HepG2 (cell line): ENCODE results near the gene BCDIN3D. TPM values are rescaled to one million over a fixed set of nuclear protein-coding genes. Genes with fewer than 3 reads are reported as not detected.

Source experiments
- ATAC-seq: fragments of 200-7000 bp; cut with Tn5 transposase; 3 replicates; pipeline ENCODE4 v1.9.1; 2020; ENCODE audit warnings: mild to moderate bottlenecking, moderate library complexity
- BruUV-seq: library from RNA; stranded (reverse); fragments of 400-500 nt; replicated peaks from 2 replicates; lab custom pipeline; 2021; lab: Mats Ljungman, UMichigan
- CTCF ChIA-PET: fragments of 300-600 bp; formaldehyde crosslinking; extraction: SDS; loops from one replicate; lab custom pipeline; 2021; ENCODE audit warnings: low total read pairs, inconsistent platforms, low intra/inter-chr PET ratio; lab: Yijun Ruan, JAX
- POLR2A ChIA-PET: fragments of 350-600 bp; sonication (Branson Sonifier 250); formaldehyde crosslinking; loops from one replicate; lab custom pipeline; 2020; ENCODE audit warnings: antibody characterized with exemption, inconsistent platforms; lab: Yijun Ruan, JAX
- DNase-seq: peaks from one replicate; pipeline ENCODE4 v3.0.0-alpha.2; 2015; ENCODE audit warnings: low spot score
- FAIRE-seq: peaks from 3 replicates; lab custom pipeline; 2011; peaks lifted over from hg19 to GRCh38; lab: Jason Lieb, UNC
- H2AFZ ChIP-seq: one replicate; pipeline ENCODE4 v1.6.1; 2011; ENCODE audit warnings: low read length, inconsistent platforms
- H3K27ac ChIP-seq: fragments of 300-600 bp; 3 replicates; pipeline ENCODE4 v1.8.0; 2011; ENCODE audit warnings: mixed run types, mild to moderate bottlenecking, mixed read lengths, low read length, inconsistent platforms; ENCODE audit not compliant: insufficient read depth; ENCODE audit errors: extremely low read length
- H3K27me3 ChIP-seq, 2 experiments: fragments of 200-600 bp in 1 of 2; 2 replicates in 1 of 2; 3 replicates in 1 of 2; pipeline versions ENCODE4 v1.6.0 to v1.8.0; 2011; ENCODE audit warnings: low read length in 2 of 2, mild to moderate bottlenecking in 2 of 2, moderate library complexity in 2 of 2, inconsistent platforms in 1 of 2; ENCODE audit not compliant: insufficient read depth in 2 of 2, control insufficient read depth in 1 of 2
- H3K36me3 ChIP-seq, 2 experiments: fragments of 200-600 bp in 1 of 2; replicated peaks in 1 of 2; 2 replicates in 1 of 2; 3 replicates in 1 of 2; pipeline versions ENCODE4 v1.5.1 to v1.8.0; 2011; ENCODE audit warnings: low read length in 2 of 2, inconsistent platforms in 1 of 2; ENCODE audit not compliant: insufficient read depth in 2 of 2, control insufficient read depth in 1 of 2
- H3K4me1 ChIP-seq: 2 replicates; pipeline ENCODE4 v1.5.1; 2012; ENCODE audit warnings: low read length, inconsistent platforms; ENCODE audit not compliant: insufficient read depth
- H3K4me2 ChIP-seq: 2 replicates; pipeline ENCODE4 v1.6.0; 2011; ENCODE audit warnings: low read depth, low read length, inconsistent platforms
- H3K4me3 ChIP-seq, 3 experiments: fragments of 200-600 bp in 1 of 3; sonication (generic), shearing (Covaris generic) in 1 of 3; replicated peaks in 1 of 3; 2 replicates each; pipeline ENCODE4 v1.5.1; 2011 to 2016; ENCODE audit warnings: low read length in 3 of 3, inconsistent platforms in 2 of 3, low read depth in 2 of 3, mild to moderate bottlenecking in 2 of 3, control low read depth in 1 of 3, mixed read lengths in 1 of 3; ENCODE audit not compliant: insufficient read depth in 1 of 3
- H3K79me2 ChIP-seq: one replicate; pipeline ENCODE4 v1.6.1; 2011; ENCODE audit warnings: low read length, inconsistent platforms; ENCODE audit not compliant: insufficient read depth
- H3K9ac ChIP-seq: 2 replicates; pipeline ENCODE4 v1.6.0; 2011; ENCODE audit warnings: mild to moderate bottlenecking, low read depth, low read length, inconsistent platforms; ENCODE audit not compliant: insufficient read depth
- H3K9me3 ChIP-seq: 2 replicates; pipeline ENCODE4 v1.5.1; 2012; ENCODE audit warnings: mild to moderate bottlenecking, low read length
- H4K20me1 ChIP-seq: 2 replicates; pipeline ENCODE4 v1.6.0; 2011; ENCODE audit warnings: inconsistent platforms, mild to moderate bottlenecking, low read length, moderate library complexity; ENCODE audit not compliant: insufficient read depth
- ADNP ChIP-seq: sonication (generic); formaldehyde crosslinking; IDR thresholded peaks from 2 replicates; pipeline ENCODE4 v1.4.0; 2020; ENCODE audit warnings: missing genetic modification reagents
- AGO2 ChIP-seq: fragments of 200-400 bp; formaldehyde crosslinking; optimal IDR thresholded peaks from 2 replicates; pipeline ENCODE3; 2017; ENCODE audit warnings: mild to moderate bottlenecking, low read depth, low read length, moderate library complexity
- DMAP1 ChIP-seq: IDR thresholded peaks from 2 replicates; pipeline ENCODE4 v1.6.1; 2016
- FIP1L1 ChIP-seq: fragments of 200-400 bp; formaldehyde crosslinking; IDR thresholded peaks from 2 replicates; pipeline ENCODE4 v1.6.1; 2018; ENCODE audit warnings: low read depth, mild to moderate bottlenecking, low read length, moderate library complexity, borderline replicate concordance; ENCODE audit not compliant: insufficient read depth
- KLF12 ChIP-seq: sonication (generic); formaldehyde crosslinking; IDR thresholded peaks from 2 replicates; pipeline ENCODE4 v1.4.0; 2020; ENCODE audit warnings: missing genetic modification reagents, borderline replicate concordance
- NCOA1 ChIP-seq: sonication (generic); formaldehyde crosslinking; IDR thresholded peaks from 2 replicates; pipeline ENCODE4 v1.9.0; 2021; ENCODE audit warnings: missing genetic modification reagents
- SNAI1 ChIP-seq: sonication (generic); formaldehyde crosslinking; IDR thresholded peaks from 2 replicates; pipeline ENCODE4 v1.5.0; 2020; ENCODE audit warnings: mild to moderate bottlenecking, missing genetic modification reagents, borderline replicate concordance
- SOX5 ChIP-seq: IDR thresholded peaks from 2 replicates; pipeline ENCODE4 v1.6.1; 2016; ENCODE audit warnings: borderline replicate concordance
- TP53 ChIP-seq: sonication (generic); formaldehyde crosslinking; conservative IDR thresholded peaks from 2 replicates; pipeline ENCODE4 v1.4.0; 2020; ENCODE audit warnings: missing genetic modification reagents
- ZNF572 ChIP-seq: sonication (generic); formaldehyde crosslinking; IDR thresholded peaks from 2 replicates; pipeline ENCODE4 v1.5.1; 2020; ENCODE audit warnings: mild to moderate bottlenecking, missing genetic modification reagents
- ZNF841 ChIP-seq: sonication (generic); formaldehyde crosslinking; IDR thresholded peaks from 2 replicates; pipeline ENCODE4 v1.8.1; 2023; ENCODE audit warnings: missing genetic modification reagents, borderline replicate concordance
- ZSCAN25 ChIP-seq: sonication (generic); formaldehyde crosslinking; IDR thresholded peaks from 2 replicates; pipeline ENCODE4 v1.8.0; 2022; ENCODE audit warnings: mild to moderate bottlenecking, missing genetic modification reagents
- WGBS: methylation state at CpG from one replicate; pipeline ENCODE4 v1.1.6; 2017; ENCODE audit warnings: low lambda C conversion rate; 5-methylcytosine and 5-hydroxymethylcytosine counted together
- in situ Hi-C: cut with HindIII; loops from 2 replicates; pipeline ENCODE4 v1.10.0; 2017; ENCODE audit warnings: low pct_unique_long_range_greater_than_20kb; ENCODE audit not compliant: extremely low pct_ligation_motif_present
- intact Hi-C: fragments of 100-400 bp; cut with micrococcal nuclease; formaldehyde crosslinking; loops from one replicate; pipeline ENCODE4 v1.10.0; 2022; ENCODE audit not compliant: unreplicated experiment
- polyA plus RNA-seq, 8 experiments: library from polyadenylated mRNA; depleted of rRNA in 3 of 8; stranded (reverse) in 7 of 8; unstranded in 1 of 8; fragments of >200 nt; fragmentation: Illumina TruSeq in 4 of 8; extraction: Trizol in 4 of 8; gene quantifications; 2 replicates each; pipeline versions ENCODE4 v1.2.1 to v1.2.3, GENCODE V29; 2011 to 2016; ENCODE audit warnings: low read depth in 4 of 8, missing spikeins in 1 of 8, mixed read lengths in 1 of 8; ENCODE audit not compliant: insufficient read depth in 1 of 8
- total RNA-seq, 5 experiments: library from RNA; depleted of rRNA; stranded (reverse); fragments of >200 nt; fragmentation: Illumina TruSeq; extraction: Trizol; gene quantifications; 2 replicates each; pipeline ENCODE4 v1.2.3, GENCODE V29; 2016; ENCODE audit warnings: low read depth in 1 of 5
- TF ChIP-seq, protein P1 (sequence below): fragments of 450-650 bp; IDR thresholded peaks from 2 replicates; pipeline ENCODE4 v1.6.1; 2017; ENCODE audit warnings: mild to moderate bottlenecking
- TF ChIP-seq, protein P2 (sequence below): sonication (generic); formaldehyde crosslinking; IDR thresholded peaks from 2 replicates; pipeline ENCODE4 v1.5.0; 2020; ENCODE audit warnings: mild to moderate bottlenecking, low read depth, missing genetic modification reagents, borderline replicate concordance
- TF ChIP-seq, protein P3 (sequence below): sonication (generic); formaldehyde crosslinking; IDR thresholded peaks from 2 replicates; pipeline ENCODE4 v1.5.0; 2020; ENCODE audit warnings: missing genetic modification reagents

Gene BCDIN3D
- total and polyA plus RNA-seq, 2 of the 13 experiments (the other 11 are each of a cell fraction or from before 2014, with no cell fraction given) = 2.2 to 2.5 TPM

DNA sequence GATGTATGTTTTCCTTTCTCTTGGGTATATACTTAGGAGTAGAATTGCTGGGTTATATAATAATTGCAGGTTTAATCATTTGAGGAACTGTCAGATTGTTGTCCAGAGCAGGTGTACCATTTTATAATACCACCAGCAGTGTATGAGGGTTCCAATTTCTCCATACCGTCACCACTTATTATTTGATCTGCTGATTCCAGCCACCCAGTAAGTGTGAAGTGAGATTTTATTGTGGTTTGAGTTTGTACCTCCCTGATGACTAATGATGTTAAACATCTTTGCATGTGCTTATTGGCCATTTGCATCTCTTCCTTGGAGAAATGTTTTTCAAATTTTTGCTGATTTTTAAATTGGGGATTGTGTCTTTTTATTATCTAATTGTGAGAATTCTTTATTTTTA, 29.8 kb downstream of the BCDIN3D start:
- intact Hi-C loops = no loop called here
- Histone ChIP-seq H3K9ac (no peak overlapping the region), H3K27ac (no peak overlapping the region), H3K4me2 (no peak overlapping the region), H3K4me3 (no peak overlapping the region), H3K27me3 (no peaks in the 10 kb centered on the region), H3K9me3 (no peaks in the 10 kb centered on the region), H3K36me3 (peaks cover 0 to 2% of the 10 kb centered on the region in 2 experiments; a peak in 2 of 5 replicates), H4K20me1 (no peaks in the 10 kb centered on the region), H2AFZ (no peak overlapping the region), H3K4me1 (no peaks in the 10 kb centered on the region), H3K79me2 (no peaks in the 10 kb centered on the region)
- FAIRE-seq = no peak
- ChIA-PET POLR2A (no interaction called here), CTCF (no interaction called here)
- no peak for DNase-seq
- no peak for ATAC-seq
- BruUV-seq = no TSS peak
- 100% methylated on average over 1 of the region's 1 CpG for WGBS
- in situ Hi-C loops = no loop called here
- no peak for TF ChIP-seq ADNP (CRISPR knock-in tag)
- no peak for TF ChIP-seq NCOA1
- no peak for TF ChIP-seq ZNF572 (CRISPR knock-in tag)
- TF ChIP-seq, protein P1, sequence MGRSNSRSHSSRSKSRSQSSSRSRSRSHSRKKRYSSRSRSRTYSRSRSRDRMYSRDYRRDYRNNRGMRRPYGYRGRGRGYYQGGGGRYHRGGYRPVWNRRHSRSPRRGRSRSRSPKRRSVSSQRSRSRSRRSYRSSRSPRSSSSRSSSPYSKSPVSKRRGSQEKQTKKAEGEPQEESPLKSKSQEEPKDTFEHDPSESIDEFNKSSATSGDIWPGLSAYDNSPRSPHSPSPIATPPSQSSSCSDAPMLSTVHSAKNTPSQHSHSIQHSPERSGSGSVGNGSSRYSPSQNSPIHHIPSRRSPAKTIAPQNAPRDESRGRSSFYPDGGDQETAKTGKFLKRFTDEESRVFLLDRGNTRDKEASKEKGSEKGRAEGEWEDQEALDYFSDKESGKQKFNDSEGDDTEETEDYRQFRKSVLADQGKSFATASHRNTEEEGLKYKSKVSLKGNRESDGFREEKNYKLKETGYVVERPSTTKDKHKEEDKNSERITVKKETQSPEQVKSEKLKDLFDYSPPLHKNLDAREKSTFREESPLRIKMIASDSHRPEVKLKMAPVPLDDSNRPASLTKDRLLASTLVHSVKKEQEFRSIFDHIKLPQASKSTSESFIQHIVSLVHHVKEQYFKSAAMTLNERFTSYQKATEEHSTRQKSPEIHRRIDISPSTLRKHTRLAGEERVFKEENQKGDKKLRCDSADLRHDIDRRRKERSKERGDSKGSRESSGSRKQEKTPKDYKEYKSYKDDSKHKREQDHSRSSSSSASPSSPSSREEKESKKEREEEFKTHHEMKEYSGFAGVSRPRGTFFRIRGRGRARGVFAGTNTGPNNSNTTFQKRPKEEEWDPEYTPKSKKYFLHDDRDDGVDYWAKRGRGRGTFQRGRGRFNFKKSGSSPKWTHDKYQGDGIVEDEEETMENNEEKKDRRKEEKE = no peak
- no peak for TF ChIP-seq TP53
- TF ChIP-seq AGO2 = no peak
- TF ChIP-seq, protein P2, sequence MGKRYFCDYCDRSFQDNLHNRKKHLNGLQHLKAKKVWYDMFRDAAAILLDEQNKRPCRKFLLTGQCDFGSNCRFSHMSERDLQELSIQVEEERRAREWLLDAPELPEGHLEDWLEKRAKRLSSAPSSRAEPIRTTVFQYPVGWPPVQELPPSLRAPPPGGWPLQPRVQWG = no peak
- TF ChIP-seq SOX5 (CRISPR knock-in tag) = no peak
- TF ChIP-seq, protein P3, sequence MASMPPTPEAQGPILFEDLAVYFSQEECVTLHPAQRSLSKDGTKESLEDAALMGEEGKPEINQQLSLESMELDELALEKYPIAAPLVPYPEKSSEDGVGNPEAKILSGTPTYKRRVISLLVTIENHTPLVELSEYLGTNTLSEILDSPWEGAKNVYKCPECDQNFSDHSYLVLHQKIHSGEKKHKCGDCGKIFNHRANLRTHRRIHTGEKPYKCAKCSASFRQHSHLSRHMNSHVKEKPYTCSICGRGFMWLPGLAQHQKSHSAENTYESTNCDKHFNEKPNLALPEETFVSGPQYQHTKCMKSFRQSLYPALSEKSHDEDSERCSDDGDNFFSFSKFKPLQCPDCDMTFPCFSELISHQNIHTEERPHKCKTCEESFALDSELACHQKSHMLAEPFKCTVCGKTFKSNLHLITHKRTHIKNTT (CRISPR knock-in tag) = no peak
- no peak for TF ChIP-seq KLF12 (CRISPR knock-in tag)
- no peak for TF ChIP-seq DMAP1 (CRISPR knock-in tag)
- no peak for TF ChIP-seq SNAI1 (CRISPR knock-in tag)
- TF ChIP-seq ZNF841 (CRISPR knock-in tag) = no peak
- TF ChIP-seq FIP1L1 = no peak
- TF ChIP-seq ZSCAN25 (CRISPR knock-in tag) = no peak
